B cell (primary cell): ENCODE data around the gene HDAC10. TPM values are rescaled to one million over a fixed set of nuclear protein-coding genes. Genes with fewer than 3 reads are reported as not detected.

Experiments
- ATAC-seq: fragments of 200-7000 bp; cut with Tn5 transposase; one replicate; pipeline ENCODE4 v1.10.0; 2021; ENCODE audit warnings: low read depth, mild to moderate bottlenecking, moderate number of reproducible peaks, moderate library complexity
- CTCF ChIA-PET: fragments of 350-600 bp; sonication (Branson Sonifier 250); formaldehyde crosslinking; loops from one replicate; lab custom pipeline; 2021; ENCODE audit warnings: antibody characterized with exemption, inconsistent platforms; lab: Charles Lee
- POLR2A ChIA-PET: fragments of 350-600 bp; sonication (Branson Sonifier 250); formaldehyde crosslinking; loops from one replicate; lab custom pipeline; 2021; ENCODE audit warnings: antibody characterized with exemption; lab: Charles Lee
- DNase-seq: peaks from one replicate; pipeline ENCODE4 v3.0.0; 2013
- H2AFZ ChIP-seq: 2 replicates; pipeline ENCODE4 v1.6.1; 2012; ENCODE audit warnings: mild to moderate bottlenecking, low read depth, low read length; ENCODE audit not compliant: insufficient read depth, poor library complexity, severe bottlenecking
- H3K27ac ChIP-seq, 2 donors: 1 replicate in 1 of 2; 2 replicates in 1 of 2; pipeline ENCODE4 v1.5.1; 2012 to 2013; ENCODE audit warnings: low read length in 2 of 2, mild to moderate bottlenecking in 2 of 2, moderate library complexity in 1 of 2
- H3K27me3 ChIP-seq, 4 experiments: fragments of 200-600 bp in 1 of 4; sonication (generic) in 1 of 4; replicated peaks in 1 of 4; 1 replicate in 2 of 4; 2 replicates in 2 of 4; pipeline versions ENCODE4 v1.6.1 to v1.7.0; 2013 to 2016; ENCODE audit warnings: low read length in 3 of 4, mild to moderate bottlenecking in 2 of 4, mixed read lengths in 1 of 4, moderate library complexity in 1 of 4; ENCODE audit not compliant: insufficient read depth in 4 of 4, control insufficient read depth in 3 of 4; ENCODE audit errors: control extremely low read depth in 1 of 4
- H3K36me3 ChIP-seq, 2 experiments: replicated peaks in 1 of 2; 1 replicate in 1 of 2; 2 replicates in 1 of 2; pipeline versions ENCODE4 v1.6.1 to v1.7.1; 2013; ENCODE audit warnings: low read length in 1 of 2; ENCODE audit not compliant: insufficient read depth in 2 of 2, control insufficient read depth in 1 of 2; ENCODE audit errors: control extremely low read depth in 1 of 2, extremely low read depth in 1 of 2
- H3K4me1 ChIP-seq, 2 donors: fragments of 200-600 bp in 1 of 2; sonication (generic) in 1 of 2; 1 replicate in 1 of 2; 2 replicates in 1 of 2; pipeline versions ENCODE4 v1.5.1 to v1.6.1; 2013 to 2017; ENCODE audit warnings: low read length in 2 of 2; ENCODE audit not compliant: control insufficient read depth in 2 of 2, insufficient read depth in 2 of 2
- H3K4me2 ChIP-seq: replicated peaks from 2 replicates; pipeline ENCODE3; 2012; ENCODE audit warnings: mild to moderate bottlenecking, low read depth, low read length; ENCODE audit not compliant: poor library complexity, severe bottlenecking
- H3K4me3 ChIP-seq, 5 experiments: fragments of 200-600 bp in 1 of 5; sonication (generic) in 1 of 5; 1 replicate in 3 of 5; 2 replicates in 2 of 5; pipeline versions ENCODE4 v1.5.1 to v1.7.0; 2011 to 2016; ENCODE audit warnings: low read length in 4 of 5, mild to moderate bottlenecking in 4 of 5, low read depth in 2 of 5, control low read depth in 1 of 5, moderate library complexity in 1 of 5; ENCODE audit not compliant: insufficient read depth in 1 of 5; ENCODE audit errors: control extremely low read depth in 1 of 5, extremely low read depth in 1 of 5
- H3K79me2 ChIP-seq: fragments of 200-600 bp; sonication (generic); one replicate; pipeline ENCODE4 v1.6.0; 2016; ENCODE audit warnings: low read length; ENCODE audit not compliant: control insufficient read depth, insufficient read depth
- H3K9ac ChIP-seq: fragments of 200-600 bp; sonication (generic); 2 replicates; pipeline ENCODE4 v1.6.1; 2017; ENCODE audit warnings: mild to moderate bottlenecking, low read length, moderate library complexity
- H3K9me3 ChIP-seq, 3 donors: one replicate each; pipeline versions ENCODE4 v1.6.1 to v1.7.1; 2013; ENCODE audit warnings: low read length in 2 of 3; ENCODE audit not compliant: control insufficient read depth in 2 of 3, insufficient read depth in 1 of 3; ENCODE audit errors: control extremely low read depth in 1 of 3
- H4K20me1 ChIP-seq: 2 replicates; pipeline ENCODE4 v1.6.0; 2012; ENCODE audit warnings: mild to moderate bottlenecking, low read length; ENCODE audit not compliant: insufficient read depth, control insufficient read depth, poor library complexity, severe bottlenecking
- H3K27ac Mint-ChIP-seq: one replicate; pipeline ENCODE4 v1.8.0; 2021; ENCODE audit warnings: mixed read lengths
- H3K27me3 Mint-ChIP-seq: one replicate; pipeline ENCODE4 v1.8.0; 2021; ENCODE audit warnings: mixed read lengths
- H3K4me1 Mint-ChIP-seq: one replicate; pipeline ENCODE4 v1.8.0; 2021; ENCODE audit warnings: mixed read lengths
- H3K4me3 Mint-ChIP-seq: one replicate; pipeline ENCODE4 v1.8.0; 2021; ENCODE audit warnings: mixed read lengths
- H3K9me3 Mint-ChIP-seq: one replicate; pipeline ENCODE4 v1.8.0; 2022; ENCODE audit warnings: mixed read lengths; ENCODE audit not compliant: insufficient read depth
- CTCF ChIP-seq: fragments of 200-600 bp; IDR thresholded peaks from one replicate; pipeline ENCODE4 v1.8.0; 2022; ENCODE audit warnings: antibody characterized with exemption, mild to moderate bottlenecking
- EZH2 ChIP-seq: IDR thresholded peaks from 2 replicates; pipeline ENCODE4 v1.6.1; 2012; ENCODE audit warnings: borderline replicate concordance, low read depth, mild to moderate bottlenecking, moderate library complexity, low read length; ENCODE audit not compliant: insufficient read depth, poor library complexity, severe bottlenecking
- WGBS: methylation state at CpG from one replicate; pipeline ENCODE4 v1.1.5; 2013; ENCODE audit warnings: missing lambda C conversion rate; ENCODE audit not compliant: insufficient coverage; 5-methylcytosine and 5-hydroxymethylcytosine counted together
- intact Hi-C: fragments of 100-400 bp; cut with micrococcal nuclease; formaldehyde crosslinking; loops from one replicate; pipeline ENCODE4 v1.10.0; 2022
- polyA plus RNA-seq: library from polyadenylated mRNA; depleted of rRNA; stranded (reverse); fragments of >200 nt; gene quantifications from 2 replicates; pipeline ENCODE4 v1.2.3, GENCODE V29; 2012
- total RNA-seq, 2 donors: library from RNA; stranded (reverse); fragments of 120-200 nt in 1 of 2; gene quantifications; 1 replicate in 1 of 2; 2 replicates in 1 of 2; pipeline versions ENCODE4 v1.2.3 to v1.2.4, GENCODE V29; 2013 to 2022

HDAC10 gene
- total and polyA plus RNA-seq, 2 donors (not counting 1 experiment from before 2014, with no cell fraction given): 136 to 187 TPM

GRCh38 chr22:50287731-50288130 is 36.7 kb upstream of the HDAC10 start:
- peaks cover 19 to 25% of the 10 kb centered on the region in 2 donors for H3K4me1 ChIP-seq
- intact Hi-C loops: no loop called here
- H3K27me3 ChIP-seq: peaks cover 0 to 20% (median 9%) of the 10 kb centered on the region in 4 experiments
- no peak overlapping the region for H2AFZ ChIP-seq
- H3K79me2 ChIP-seq: no peaks in the 10 kb centered on the region
- H3K4me3 ChIP-seq: no peak overlapping the region
- Mint-ChIP-seq H3K27me3 (peaks cover 8% of the 10 kb centered on the region), H3K4me1 (peaks cover 17% of the 10 kb centered on the region), H3K9me3 (no peaks in the 10 kb centered on the region), H3K27ac (no peak overlapping the region), H3K4me3 (no peak overlapping the region)
- peaks cover 12% of the 10 kb centered on the region for H4K20me1 ChIP-seq
- no peak for DNase-seq
- no peak overlapping the region for H3K27ac ChIP-seq
- H3K9ac ChIP-seq: no peak overlapping the region
- H3K36me3 ChIP-seq: no peaks in the 10 kb centered on the region
- ATAC-seq: no peak
- peaks cover 0 to 8% (median 0%) of the 10 kb centered on the region in 3 donors for H3K9me3 ChIP-seq
- no peak overlapping the region for H3K4me2 ChIP-seq
- ChIA-PET CTCF (interaction anchor here (1.0 kb wide), 2 partner anchors 38 to 40 kb away, joined by 3 to 4 read pairs; no protein-coding TSS in a partner anchor), POLR2A (no interaction called here)
- WGBS: 96% methylated on average over 31 of the region's 31 CpGs
- TF ChIP-seq CTCF (no peak), EZH2 (no peak)

GRCh38 chr22:50286701-50287318 is 35.7 kb upstream of the HDAC10 start:
- CTCF ChIA-PET: interaction anchor here (1.0 kb wide), 1 partner anchor 39 kb away, joined by 3 read pairs; no protein-coding TSS in a partner anchor
- H3K27me3 Mint-ChIP-seq: peaks cover 2% of the 10 kb centered on the region
- no peaks in the 10 kb centered on the region for H3K36me3 ChIP-seq
- peaks cover 0 to 7% (median 0%) of the 10 kb centered on the region in 3 donors for H3K9me3 ChIP-seq
- no peak overlapping the region for H3K27ac ChIP-seq
- peaks cover 0 to 16% (median 7%) of the 10 kb centered on the region in 4 experiments for H3K27me3 ChIP-seq
- no peak for ATAC-seq
- intact Hi-C loops: no loop called here
- 97% methylated on average over 38 of the region's 40 CpGs for WGBS
- DNase-seq: no peak
- no peak overlapping the region for H3K4me3 ChIP-seq
- no peak for TF ChIP-seq EZH2
- TF ChIP-seq CTCF: no peak
- H3K4me3 Mint-ChIP-seq: no peak overlapping the region
- H3K9ac ChIP-seq: no peak overlapping the region
- H3K4me1 Mint-ChIP-seq: peaks cover 7% of the 10 kb centered on the region
- H3K79me2 ChIP-seq: no peaks in the 10 kb centered on the region
- no peak overlapping the region for H3K27ac Mint-ChIP-seq
- peaks cover 4% of the 10 kb centered on the region for H4K20me1 ChIP-seq
- H3K4me2 ChIP-seq: no peak overlapping the region
- no peak overlapping the region for H2AFZ ChIP-seq
- POLR2A ChIA-PET: no interaction called here
- peaks cover 10 to 15% of the 10 kb centered on the region in 2 donors for H3K4me1 ChIP-seq
- H3K9me3 Mint-ChIP-seq: no peaks in the 10 kb centered on the region
